Prostate gland (tissue), 2 donors: Measurements from ENCODE around the gene INSYN2B.

Source experiments
- POLR2A ChIP-seq: fragments of 450-650 bp; IDR thresholded peaks from one replicate; pipeline ENCODE4 v1.6.1; 2016; ENCODE audit warnings: antibody characterized with exemption, mild to moderate bottlenecking
- TF ChIP-seq, protein P1 (sequence below), 4 experiments: fragments of 200-600 bp in 2 of 4; fragments of 450-650 bp in 2 of 4; sonication (generic) in 2 of 4; IDR thresholded peaks; 1 replicate in 3 of 4; 2 replicates in 1 of 4; pipeline ENCODE4 v1.5.1; 2016 to 2019; ENCODE audit warnings: antibody characterized with exemption in 4 of 4, mild to moderate bottlenecking in 2 of 4, moderate library complexity in 2 of 4

GRCh38 chr5:169904059-169904458 lies 76.2 kb downstream of the INSYN2B start:
- TF ChIP-seq, protein P1, sequence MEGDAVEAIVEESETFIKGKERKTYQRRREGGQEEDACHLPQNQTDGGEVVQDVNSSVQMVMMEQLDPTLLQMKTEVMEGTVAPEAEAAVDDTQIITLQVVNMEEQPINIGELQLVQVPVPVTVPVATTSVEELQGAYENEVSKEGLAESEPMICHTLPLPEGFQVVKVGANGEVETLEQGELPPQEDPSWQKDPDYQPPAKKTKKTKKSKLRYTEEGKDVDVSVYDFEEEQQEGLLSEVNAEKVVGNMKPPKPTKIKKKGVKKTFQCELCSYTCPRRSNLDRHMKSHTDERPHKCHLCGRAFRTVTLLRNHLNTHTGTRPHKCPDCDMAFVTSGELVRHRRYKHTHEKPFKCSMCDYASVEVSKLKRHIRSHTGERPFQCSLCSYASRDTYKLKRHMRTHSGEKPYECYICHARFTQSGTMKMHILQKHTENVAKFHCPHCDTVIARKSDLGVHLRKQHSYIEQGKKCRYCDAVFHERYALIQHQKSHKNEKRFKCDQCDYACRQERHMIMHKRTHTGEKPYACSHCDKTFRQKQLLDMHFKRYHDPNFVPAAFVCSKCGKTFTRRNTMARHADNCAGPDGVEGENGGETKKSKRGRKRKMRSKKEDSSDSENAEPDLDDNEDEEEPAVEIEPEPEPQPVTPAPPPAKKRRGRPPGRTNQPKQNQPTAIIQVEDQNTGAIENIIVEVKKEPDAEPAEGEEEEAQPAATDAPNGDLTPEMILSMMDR (IDR thresholded peaks at IDR 0.05): no peak
- no peak for TF ChIP-seq POLR2A
